ENCODE results near the gene LMAN1L.
A peak's percentile ranks its signal among the peaks of the same experiment; 100 is the strongest.

LMAN1L gene

DNA sequence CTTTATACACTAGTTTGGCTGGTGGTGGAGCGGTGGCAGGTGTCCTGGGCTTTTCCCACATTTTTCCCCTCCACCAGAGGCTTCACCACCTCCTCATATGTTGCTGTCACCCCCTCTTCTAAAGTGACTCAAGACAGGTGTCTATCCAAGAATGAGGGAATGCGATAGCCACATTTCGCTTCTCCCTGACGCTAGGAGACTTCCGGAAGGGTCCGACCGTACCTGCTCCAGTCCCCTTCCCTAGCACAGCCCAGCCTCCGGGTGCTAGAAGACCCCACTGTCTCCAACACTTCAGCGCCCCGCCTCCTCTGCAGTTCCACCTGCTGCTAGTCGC lies 60.0 kb downstream of the LMAN1L start:
- Histone ChIP-seq H3K27me3 (ENCODE audit: low read depth, low read length) (no peaks in the 10 kb centered on the region), H2AFZ (ENCODE audit: low read depth, low read length) (no peak overlapping the region), H3K79me2 (ENCODE audit: low read length) (peaks cover 48% of the 10 kb centered on the region), H3K9me3 (ENCODE audit: insufficient read depth, low read length) (peaks cover 8% of the 10 kb centered on the region; the same call in 1 of the 2 replicates), H3K27ac (ENCODE audit: low read length) (peak overlapping the region; percentile 91), H3K4me2 (ENCODE audit: low read length) (peak overlapping the region; percentile 94), H3K4me3 (ENCODE audit: low read length) (peak overlapping the region; percentile 92), H3K9ac (ENCODE audit: low read length) (peak overlapping the region; percentile 93), H4K20me1 (ENCODE audit: insufficient read depth, low read length) (no peaks in the 10 kb centered on the region; the same call in 1 of the 2 replicates), H3K4me1 (ENCODE audit: low read length) (peaks cover 47% of the 10 kb centered on the region), H3K36me3 (replicated peaks; ENCODE audit: low read depth, low read length) (peaks cover 27% of the 10 kb centered on the region)
- TF ChIP-seq EZH2phosphoT487 (IDR thresholded peaks at IDR 0.05; ENCODE audit: low read depth) (no peak), CTCF (IDR thresholded peaks at IDR 0.05; ENCODE audit: low read depth, low read length) (no peak)

DNA sequence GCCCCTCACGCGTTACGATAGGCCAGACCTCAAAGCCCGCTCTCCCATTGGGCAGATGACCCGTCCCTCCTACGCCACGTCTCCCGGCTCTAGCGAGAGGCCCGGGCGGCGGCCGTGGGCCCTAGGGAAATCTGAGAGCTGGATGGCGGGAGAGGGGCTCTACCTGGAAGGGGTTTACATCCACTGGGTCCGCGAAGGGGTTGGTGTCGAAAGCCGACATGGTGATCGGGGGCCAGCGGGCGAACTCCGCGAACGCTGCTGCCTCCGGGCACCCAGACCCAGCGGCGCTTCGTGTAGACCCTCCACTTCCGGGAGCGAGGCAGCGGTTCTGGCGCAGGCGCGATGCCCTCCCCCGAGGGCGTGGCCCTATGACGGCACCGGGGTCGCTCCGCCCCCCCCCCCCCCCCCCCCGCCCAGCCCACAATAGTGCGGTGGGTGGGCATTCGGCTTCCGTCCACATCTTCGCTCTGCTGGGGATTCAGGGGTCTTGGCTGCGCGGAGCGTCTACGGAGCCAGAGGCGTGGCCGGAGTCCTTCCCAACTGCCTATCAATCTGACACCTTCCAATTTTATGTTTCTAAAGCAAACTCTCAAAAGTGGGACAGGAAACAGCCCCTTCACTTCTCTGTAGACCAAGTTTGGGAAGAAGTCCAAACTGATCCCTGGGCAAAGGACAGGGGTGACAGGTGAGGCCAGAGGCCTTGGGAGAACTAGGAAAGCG lies 60.6 kb downstream of the LMAN1L start, which contains the start of gene SCAMP2:
TSS of gene SCAMP2 (minus strand) at position 330 of the 720 bp plus-strand sequence. CDS start at position 220, 110 bp downstream.
- peaks cover 3% of the 10 kb centered on the region; the same call in 1 of the 2 replicates for H3K9me3 ChIP-seq (ENCODE audit: insufficient read depth, low read length)
- H3K4me1 ChIP-seq (ENCODE audit: low read length) = peaks cover 41% of the 10 kb centered on the region
- TF ChIP-seq EZH2phosphoT487 (IDR thresholded peaks at IDR 0.05; ENCODE audit: low read depth) (no peak), CTCF (IDR thresholded peaks at IDR 0.05; ENCODE audit: low read depth, low read length) (no peak)
- H3K4me2 ChIP-seq (ENCODE audit: low read length) = peak within 1 kb of the TSS; percentile 94
- no peaks in the 10 kb centered on the region for H3K27me3 ChIP-seq (ENCODE audit: low read depth, low read length)
- peaks cover 22% of the 10 kb centered on the region for H3K36me3 ChIP-seq (replicated peaks; ENCODE audit: low read depth, low read length)
- H4K20me1 ChIP-seq (ENCODE audit: insufficient read depth, low read length) = no peaks in the 10 kb centered on the region; the same call in 1 of the 2 replicates
- H2AFZ ChIP-seq (ENCODE audit: low read depth, low read length) = peak within 1 kb of the TSS; percentile 24; the same call in 1 of the 2 replicates
- H3K79me2 ChIP-seq (ENCODE audit: low read length) = peaks cover 42% of the 10 kb centered on the region
- peak within 1 kb of the TSS; percentile 91 for H3K27ac ChIP-seq (ENCODE audit: low read length)
- H3K4me3 ChIP-seq (ENCODE audit: low read length) = peak within 1 kb of the TSS; percentile 92
- H3K9ac ChIP-seq (ENCODE audit: low read length) = peak within 1 kb of the TSS; percentile 93

GRCh38 chr15:74873756-74874424 lies 61.3 kb downstream of the LMAN1L start:
- peak overlapping the region; percentile 88 for H3K4me2 ChIP-seq (ENCODE audit: low read length)
- peaks cover 15% of the 10 kb centered on the region for H3K36me3 ChIP-seq (replicated peaks; ENCODE audit: low read depth, low read length)
- peaks cover 36% of the 10 kb centered on the region for H3K79me2 ChIP-seq (ENCODE audit: low read length)
- H3K27me3 ChIP-seq (ENCODE audit: low read depth, low read length) = no peaks in the 10 kb centered on the region
- H4K20me1 ChIP-seq (ENCODE audit: insufficient read depth, low read length) = no peaks in the 10 kb centered on the region; the same call in 1 of the 2 replicates
- peak overlapping the region; percentile 92 for H3K4me3 ChIP-seq (ENCODE audit: low read length)
- H3K9ac ChIP-seq (ENCODE audit: low read length) = peak overlapping the region; percentile 82
- TF ChIP-seq EZH2phosphoT487 (IDR thresholded peaks at IDR 0.05; ENCODE audit: low read depth) (no peak), CTCF (IDR thresholded peaks at IDR 0.05; ENCODE audit: low read depth, low read length) (no peak)
- no peaks in the 10 kb centered on the region for H3K9me3 ChIP-seq (ENCODE audit: insufficient read depth, low read length)
- peak overlapping the region; percentile 61 for H3K27ac ChIP-seq (ENCODE audit: low read length)
- peak overlapping the region; percentile 24; the same call in 1 of the 2 replicates for H2AFZ ChIP-seq (ENCODE audit: low read depth, low read length)
- H3K4me1 ChIP-seq (ENCODE audit: low read length) = peaks cover 34% of the 10 kb centered on the region

All from OCI-LY3 (cell line).